Lung (tissue), 12 donors: ENCODE measurements around the gene USP6NL. TPM values are rescaled to one million over a fixed set of nuclear protein-coding genes. Genes with fewer than 3 reads are reported as not detected.

Experiments used
- ATAC-seq: fragments of 200-7000 bp; cut with Tn5 transposase; one replicate; pipeline ENCODE4 v1.9.1; 2020; ENCODE audit warnings: moderate number of reproducible peaks; ENCODE audit not compliant: insufficient read depth, low FRiP score
- DNase-seq, 3 donors: peaks; one replicate each; pipeline ENCODE4 v3.0.0-alpha.2; 2013 to 2017
- H3K27ac ChIP-seq, 2 donors: one replicate each; pipeline ENCODE4 v1.5.1; 2013; ENCODE audit warnings: mild to moderate bottlenecking in 2 of 2, moderate library complexity in 2 of 2, control low read depth in 1 of 2, inconsistent platforms in 1 of 2, low read depth in 1 of 2, low read length in 1 of 2
- H3K27me3 ChIP-seq, 3 donors: one replicate each; pipeline ENCODE4 v1.5.1; 2013; ENCODE audit warnings: low read length in 2 of 3; ENCODE audit not compliant: control insufficient read depth in 3 of 3, insufficient read depth in 3 of 3
- H3K36me3 ChIP-seq, 4 donors: one replicate each; pipeline ENCODE4 v1.5.1; 2013; ENCODE audit warnings: low read length in 4 of 4, mild to moderate bottlenecking in 1 of 4, moderate library complexity in 1 of 4; ENCODE audit not compliant: control insufficient read depth in 4 of 4, insufficient read depth in 4 of 4
- H3K4me1 ChIP-seq, 5 donors: one replicate each; pipeline ENCODE4 v1.5.1; 2013; ENCODE audit warnings: low read length in 5 of 5, mild to moderate bottlenecking in 2 of 5, moderate library complexity in 1 of 5; ENCODE audit not compliant: control insufficient read depth in 5 of 5, insufficient read depth in 5 of 5
- H3K4me3 ChIP-seq: one replicate; pipeline ENCODE4 v1.5.1; 2013; ENCODE audit warnings: mild to moderate bottlenecking, control low read depth, moderate library complexity
- H3K9ac ChIP-seq, 2 donors: one replicate each; pipeline ENCODE4 v1.5.1; 2013; ENCODE audit warnings: low read length in 2 of 2, control low read depth in 1 of 2; ENCODE audit not compliant: insufficient read depth in 1 of 2
- H3K9me3 ChIP-seq, 4 donors: one replicate each; pipeline ENCODE4 v1.5.1; 2013; ENCODE audit warnings: low read length in 3 of 4, mild to moderate bottlenecking in 1 of 4, moderate library complexity in 1 of 4; ENCODE audit not compliant: control insufficient read depth in 4 of 4, insufficient read depth in 3 of 4
- WGBS, 2 donors: extraction: QIAGEN DNeasy Blood & Tissue Kit; methylation state at CpG; one replicate each; pipeline ENCODE4 v1.1.7; 2013; 5-methylcytosine and 5-hydroxymethylcytosine counted together
- polyA plus RNA-seq, 2 donors: library from polyadenylated mRNA; stranded (reverse); fragments of 200-250 nt; gene quantifications; one replicate each; pipeline ENCODE4 v1.2.1, GENCODE V29; 2013
- total RNA-seq, 2 donors: library from RNA; depleted of rRNA in 1 of 2; stranded (reverse); fragments of >200 nt in 1 of 2; gene quantifications; one replicate each; pipeline ENCODE4 v1.2.1, GENCODE V29; 2014 to 2021
- TF ChIP-seq, protein P1 (sequence below): IDR thresholded peaks from 2 replicates; pipeline ENCODE4 v1.5.1; 2012; ENCODE audit warnings: mild to moderate bottlenecking; ENCODE audit errors: control extremely low read depth, extremely low read depth
- donor health status: control.
- donor health status: control.
- donor health status: Bipolar disorder and iron deficiency.
- donor health status: healthy.
- donor health status: DM: yes; HTN: yes; CAD: no.

Gene USP6NL
- total and polyA plus RNA-seq, 4 donors = 5.4 to 41.7 (median 13.4) TPM

DNA sequence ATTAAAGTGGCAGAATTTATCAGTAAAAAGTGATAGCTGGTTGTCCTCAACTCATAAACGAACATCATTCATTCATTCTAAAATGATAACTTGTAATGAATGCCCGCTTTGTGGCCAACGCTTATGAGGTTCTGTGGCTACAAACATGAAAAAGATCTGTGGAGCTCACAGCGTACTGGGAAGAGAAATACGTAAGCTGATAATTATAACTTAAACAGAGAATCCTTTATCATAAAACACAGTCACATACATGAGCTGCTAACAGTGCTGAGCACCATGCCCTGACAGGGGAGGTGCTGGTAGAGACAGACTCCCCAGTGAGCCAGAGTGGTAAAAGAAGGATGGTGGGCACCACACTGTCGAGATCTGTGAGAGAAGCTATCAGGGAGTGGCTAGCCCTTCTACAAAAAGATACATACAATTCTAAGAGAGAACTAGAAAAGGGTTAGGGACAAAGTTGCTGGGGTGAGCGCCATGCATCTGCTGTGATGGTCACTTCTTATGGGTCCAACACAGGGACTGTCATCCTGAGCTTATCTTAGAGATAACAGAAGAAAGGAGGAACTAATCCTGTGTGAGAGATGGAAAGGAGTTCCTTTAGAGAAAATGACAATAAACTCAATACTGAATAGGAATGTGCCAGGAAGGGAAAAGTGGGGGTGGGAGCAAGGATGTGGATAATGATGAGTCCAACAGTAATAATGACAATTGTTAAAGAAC, 106.7 kb downstream of the USP6NL start:
- Histone ChIP-seq H3K27ac (no peak overlapping the region), H3K9ac (no peak overlapping the region), H3K27me3 (no peaks in the 10 kb centered on the region), H3K4me3 (no peak overlapping the region), H3K4me1 (no peaks in the 10 kb centered on the region), H3K36me3 (peaks cover 0 to 7% (median 3%) of the 10 kb centered on the region in 4 donors), H3K9me3 (no peaks in the 10 kb centered on the region)
- 96% methylated on average over 7 of the region's 7 CpGs for WGBS, 2 donors
- no peak for DNase-seq
- no peak for ATAC-seq
- TF ChIP-seq, protein P1, sequence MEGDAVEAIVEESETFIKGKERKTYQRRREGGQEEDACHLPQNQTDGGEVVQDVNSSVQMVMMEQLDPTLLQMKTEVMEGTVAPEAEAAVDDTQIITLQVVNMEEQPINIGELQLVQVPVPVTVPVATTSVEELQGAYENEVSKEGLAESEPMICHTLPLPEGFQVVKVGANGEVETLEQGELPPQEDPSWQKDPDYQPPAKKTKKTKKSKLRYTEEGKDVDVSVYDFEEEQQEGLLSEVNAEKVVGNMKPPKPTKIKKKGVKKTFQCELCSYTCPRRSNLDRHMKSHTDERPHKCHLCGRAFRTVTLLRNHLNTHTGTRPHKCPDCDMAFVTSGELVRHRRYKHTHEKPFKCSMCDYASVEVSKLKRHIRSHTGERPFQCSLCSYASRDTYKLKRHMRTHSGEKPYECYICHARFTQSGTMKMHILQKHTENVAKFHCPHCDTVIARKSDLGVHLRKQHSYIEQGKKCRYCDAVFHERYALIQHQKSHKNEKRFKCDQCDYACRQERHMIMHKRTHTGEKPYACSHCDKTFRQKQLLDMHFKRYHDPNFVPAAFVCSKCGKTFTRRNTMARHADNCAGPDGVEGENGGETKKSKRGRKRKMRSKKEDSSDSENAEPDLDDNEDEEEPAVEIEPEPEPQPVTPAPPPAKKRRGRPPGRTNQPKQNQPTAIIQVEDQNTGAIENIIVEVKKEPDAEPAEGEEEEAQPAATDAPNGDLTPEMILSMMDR = no peak

DNA sequence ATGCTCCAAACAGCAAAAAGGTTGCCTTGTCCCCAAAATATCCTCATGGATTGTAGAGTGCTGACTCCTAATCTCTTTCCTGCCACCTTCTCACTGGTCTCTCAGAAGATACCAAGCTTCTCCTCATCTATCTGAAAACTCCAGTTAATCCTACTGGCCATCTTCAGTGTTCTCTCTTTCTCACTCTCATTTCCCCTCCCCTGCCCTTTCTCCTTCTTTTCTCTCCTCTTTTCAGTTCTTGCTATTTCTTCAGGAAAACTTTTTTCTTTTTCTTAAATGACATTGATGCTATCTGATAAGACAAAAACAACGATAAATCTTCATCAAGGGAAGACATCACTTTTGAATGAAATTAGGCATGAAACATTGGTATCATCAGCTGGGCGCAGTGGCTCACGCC, 109.8 kb downstream of the USP6NL start:
- Histone ChIP-seq H3K9me3 (no peaks in the 10 kb centered on the region), H3K36me3 (peaks cover 0 to 3% (median under 1%) of the 10 kb centered on the region in 4 donors), H3K4me3 (no peak overlapping the region), H3K27ac (no peak overlapping the region), H3K4me1 (peaks cover 0 to 2% (median 0%) of the 10 kb centered on the region in 5 donors), H3K27me3 (no peaks in the 10 kb centered on the region), H3K9ac (no peak overlapping the region)
- ATAC-seq (no peak), DNase-seq (no peak)
- TF ChIP-seq, protein P1 = no peak
- 80 to 98% methylated on average over 3 of the region's 3 CpGs for WGBS, 2 donors

DNA sequence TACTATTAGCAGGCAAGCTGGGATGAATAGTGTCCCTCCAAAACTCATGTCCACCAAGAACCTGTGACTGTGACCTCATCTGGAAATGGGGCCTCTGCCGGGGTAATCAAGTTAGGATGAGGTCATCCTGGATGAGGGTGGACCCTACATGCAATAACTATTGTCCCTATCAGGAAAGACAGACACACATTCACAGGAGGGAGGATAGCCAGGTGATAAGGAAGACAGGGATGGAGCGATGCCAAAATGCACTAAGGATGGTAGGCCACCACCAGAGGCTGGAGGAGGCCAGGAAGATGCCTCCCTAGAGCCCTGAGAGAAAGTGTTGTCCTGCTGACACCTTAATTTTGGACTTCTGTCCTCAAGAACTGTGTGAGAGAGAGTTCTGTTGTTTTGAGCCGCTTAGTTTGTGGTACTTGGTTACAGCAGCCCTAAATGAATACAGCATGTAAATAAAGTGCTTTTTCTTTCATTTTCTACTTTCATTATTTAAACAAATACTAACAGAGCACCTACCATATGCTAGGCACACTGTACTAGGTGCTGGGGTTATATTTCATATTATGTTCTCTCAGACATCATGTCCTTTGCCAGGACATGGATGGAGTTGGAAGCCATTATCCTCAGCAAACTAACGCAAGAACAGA, 111.9 kb downstream of the USP6NL start:
- Histone ChIP-seq H3K9me3 (no peaks in the 10 kb centered on the region), H3K27ac (no peak overlapping the region), H3K27me3 (no peaks in the 10 kb centered on the region), H3K36me3 (peaks cover 0 to 3% (median under 1%) of the 10 kb centered on the region in 4 donors), H3K4me1 (peaks cover 0 to 5% (median 0%) of the 10 kb centered on the region in 5 donors), H3K9ac (no peak overlapping the region), H3K4me3 (no peak overlapping the region)
- DNase-seq (no peak), ATAC-seq (no peak)
- WGBS, 2 donors = 88 to 96% methylated on average over 4 of the region's 4 CpGs
- TF ChIP-seq, protein P1 = no peak
